Body of pancreas (tissue), 2 donors: ENCODE measurements around the gene CLEC4C. TPM values are rescaled to one million over a fixed set of nuclear protein-coding genes. Genes with fewer than 3 reads are reported as not detected.

Experiments used
- small RNA-seq: library from RNA; depleted of rRNA; stranded (forward); fragments of <200 nt; gene quantifications from one replicate; pipeline ENCODE3, GENCODE V24; 2016
- total RNA-seq, 2 donors: library from RNA; depleted of rRNA; stranded (reverse); fragments of >200 nt; gene quantifications; one replicate each; pipeline ENCODE4 v1.1.0, GENCODE V29; 2016

Gene CLEC4C
- total RNA-seq, 2 donors from 2014 or later: not detected

Small RNA genes lying within 50 kb of the gene (small RNA-seq; reads per million reads assigned to genes)
- gene RF00019: not detected

Other genes with a start within 250 kb of the CLEC4C start
- 10 to 100 TPM; 19.4 to 85.6 TPM for gene CD163, start 243.6 kb downstream of the CLEC4C start, total RNA-seq
- under 1 TPM in 1 of 2 donors, not detected in 1; 0.52 TPM for gene APOBEC1, start 81.5 kb downstream of the CLEC4C start, total RNA-seq
- not detected for gene GDF3, start 51.6 kb downstream of the CLEC4C start, total RNA-seq
- gene DPPA3, start 35.9 kb downstream of the CLEC4C start, total RNA-seq: not detected
- not detected for gene NANOGNB, start 17.8 kb upstream of the CLEC4C start, total RNA-seq
- gene NANOG, start 42.0 kb upstream of the CLEC4C start, total RNA-seq: 1 to 10 TPM in 1 of 2 donors, under 1 TPM in 1; 0.66 to 2.3 TPM
- gene SLC2A14, start 125.5 kb upstream of the CLEC4C start, total RNA-seq: 1 to 10 TPM; 3.6 to 8.6 TPM
- 1 to 10 TPM; 6.6 to 9.6 TPM for gene SLC2A3, start 188.8 kb upstream of the CLEC4C start, total RNA-seq